Activated CD4-positive, alpha-beta T cell treated with anti-CD3 and anti-CD28 coated beads, Interleukin-2, Interleukin-6, amounts not matched to agents 100 ng/mL and 50 ng/mL, durations not matched to agents 16 hours and 8 hours (primary cell): ENCODE results near the gene LCN1.
"Not testable (repeated sequence)": the region's sequence is repeated elsewhere in the genome, so short reads cannot be mapped to it uniquely, and the experiment has no call there.

Source experiments
- DNase-seq: peaks from one replicate; pipeline ENCODE4 v3.0.0-alpha.2; 2020

The LCN1 gene

GRCh38 chr9:135524130-135524861 lies 3.1 kb downstream of the LCN1 start:
- no peak for DNase-seq

GRCh38 chr9:135525241-135526088 lies 4.2 kb downstream of the LCN1 start:
- DNase-seq, result no peak

- no peak for DNase-seq
Measured at GRCh38 chr9:135526089-135526729, 5.0 kb downstream of the LCN1 start.

GRCh38 chr9:135526730-135527571 lies 5.7 kb downstream of the LCN1 start:
- no peak for DNase-seq

- not testable (repeated sequence) for DNase-seq
Measured at GRCh38 chr9:135528842-135529435, 7.7 kb downstream of the LCN1 start.

- no peak for DNase-seq
Measured at GRCh38 chr9:135530146-135530545, 8.9 kb downstream of the LCN1 start.

- DNase-seq, result no peak
Measured at GRCh38 chr9:135531096-135531495, 9.9 kb downstream of the LCN1 start.

- DNase-seq, result no peak
Measured at GRCh38 chr9:135533113-135533512, 11.9 kb downstream of the LCN1 start.

- no peak for DNase-seq
Measured at GRCh38 chr9:135533674-135534073, 12.4 kb downstream of the LCN1 start.

- not testable (repeated sequence) for DNase-seq
Measured at GRCh38 chr9:135534192-135534711, 13.0 kb downstream of the LCN1 start.

GRCh38 chr9:135534826-135535225 lies 13.6 kb downstream of the LCN1 start:
- DNase-seq, result not testable (repeated sequence)

- DNase-seq, result not testable (repeated sequence)
Measured at GRCh38 chr9:135535631-135536030, 14.4 kb downstream of the LCN1 start.

GRCh38 chr9:135536216-135536615 lies 15.0 kb downstream of the LCN1 start:
- peak; percentile 27 for DNase-seq

GRCh38 chr9:135543262-135543894 lies 22.1 kb downstream of the LCN1 start:
- DNase-seq, result not testable (repeated sequence)

- DNase-seq, result no peak
Measured at GRCh38 chr9:135544981-135545635, 23.9 kb downstream of the LCN1 start.

- DNase-seq, result not testable (repeated sequence)
Measured at GRCh38 chr9:135545646-135546176, 24.5 kb downstream of the LCN1 start, which contains the start of gene OBP2A. OBP2A (plus strand) TSS chr9:135546126; CDS start chr9:135546181, 55 bp downstream.

- DNase-seq, result not testable (repeated sequence)
Measured at GRCh38 chr9:135546792-135547617, 25.8 kb downstream of the LCN1 start.

GRCh38 chr9:135547756-135548736 lies 26.8 kb downstream of the LCN1 start:
- no peak for DNase-seq
